Activated naive CD8-positive, alpha-beta T cell (primary cell): ENCODE measurements around the gene SIRT2.
A peak's percentile ranks its signal among the peaks of the same experiment; 100 is the strongest.

ENCODE experiments used
- H3K27ac Mint-ChIP-seq: one replicate; pipeline ENCODE4 v1.8.0; 2021; ENCODE audit warnings: mixed read lengths
- H3K27me3 Mint-ChIP-seq: one replicate; pipeline ENCODE4 v1.8.0; 2021; ENCODE audit warnings: mixed read lengths
- H3K36me3 Mint-ChIP-seq: one replicate; pipeline ENCODE4 v1.8.0; 2021; ENCODE audit warnings: mixed read lengths
- H3K4me1 Mint-ChIP-seq: one replicate; pipeline ENCODE4 v1.8.0; 2021; ENCODE audit warnings: low read depth, mixed read lengths
- H3K4me3 Mint-ChIP-seq: one replicate; pipeline ENCODE4 v1.8.0; 2021; ENCODE audit warnings: mild to moderate bottlenecking, mixed read lengths
- H3K9me3 Mint-ChIP-seq: one replicate; pipeline ENCODE4 v1.8.0; 2021; ENCODE audit warnings: low read depth, mixed read lengths

SIRT2 gene

DNA sequence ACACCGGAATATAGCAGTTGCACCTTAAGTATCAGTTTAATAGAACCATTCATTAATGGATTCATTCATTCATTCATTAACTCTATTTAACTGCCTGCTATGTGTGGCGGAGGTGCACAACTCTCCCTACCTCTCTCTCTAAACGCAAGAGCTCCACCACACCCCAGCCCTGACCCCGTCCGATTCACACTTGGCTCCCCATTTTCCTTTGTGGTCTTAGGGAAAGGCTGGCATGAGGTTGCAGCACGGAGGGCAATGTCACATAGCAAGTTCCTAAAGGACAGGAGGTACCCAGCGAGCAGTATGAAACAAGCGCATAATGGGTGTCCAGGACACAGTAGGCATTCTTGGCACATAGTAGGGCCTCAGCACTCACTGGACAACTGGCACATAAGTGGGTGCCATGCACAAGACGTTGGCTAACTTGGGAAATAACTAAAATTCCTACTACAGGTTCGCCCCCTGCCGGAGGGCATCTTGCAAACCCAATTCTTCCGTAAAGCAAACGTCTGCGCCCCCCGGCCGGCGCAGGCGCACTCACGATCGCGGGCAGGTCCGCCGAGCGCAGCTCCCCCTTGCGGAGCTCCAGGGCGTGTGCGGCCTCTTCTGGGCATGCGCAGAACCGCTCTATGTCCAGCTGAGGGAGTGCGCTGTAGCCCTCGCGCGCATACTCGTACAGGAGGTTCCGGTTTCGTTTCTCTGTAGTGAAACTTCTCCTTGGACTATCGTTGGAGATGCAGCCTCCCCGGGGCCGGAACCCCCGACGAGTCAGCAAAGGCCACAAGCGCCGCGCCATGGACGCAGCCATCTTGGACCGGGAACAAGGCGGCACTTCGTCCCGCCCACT is 30.7 kb upstream of the SIRT2 start, which contains the start of gene SARS2:
TSS of gene SARS2 (minus strand) at position 835 of the 847 bp plus-strand sequence. CDS start at position 808, 27 bp downstream.
- H3K27ac Mint-ChIP-seq = peak within 1 kb of the TSS; percentile 99
- H3K9me3 Mint-ChIP-seq = no peaks in the 10 kb centered on the region
- no peaks in the 10 kb centered on the region for H3K27me3 Mint-ChIP-seq
- H3K4me1 Mint-ChIP-seq = peaks cover 28% of the 10 kb centered on the region
- peaks cover 10% of the 10 kb centered on the region for H3K36me3 Mint-ChIP-seq
- H3K4me3 Mint-ChIP-seq = peak within 1 kb of the TSS; percentile 98

DNA sequence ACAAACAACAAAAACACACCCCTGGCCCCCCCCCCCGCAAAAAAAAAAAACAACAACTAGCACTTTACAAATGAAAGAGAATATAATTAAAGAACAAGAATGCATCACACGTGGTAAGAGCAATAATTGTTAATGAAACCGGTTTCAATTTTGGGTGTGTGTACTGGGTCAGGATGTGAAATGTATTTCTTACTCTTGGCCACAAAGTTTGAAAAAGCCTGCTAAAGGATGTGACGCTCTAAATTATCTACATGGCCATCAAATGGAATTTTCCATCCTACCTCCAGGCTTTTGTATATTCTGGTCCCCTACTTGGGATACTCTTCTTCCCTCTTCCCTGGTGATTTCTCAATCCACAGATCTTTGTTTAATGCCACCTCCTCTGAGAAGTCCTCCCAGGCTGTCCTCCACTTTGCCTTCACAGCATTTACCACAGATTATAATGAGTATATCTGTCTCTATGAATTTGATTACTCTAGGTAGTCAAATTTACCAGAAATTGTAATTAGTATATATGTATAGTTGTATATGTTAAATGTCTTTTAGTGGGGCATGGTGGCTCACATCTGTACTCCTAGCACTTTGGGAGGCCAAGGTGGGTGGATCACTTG is 29.1 kb upstream of the SIRT2 start:
- Mint-ChIP-seq H3K9me3 (no peaks in the 10 kb centered on the region), H3K4me1 (peaks cover 28% of the 10 kb centered on the region), H3K4me3 (peak overlapping the region; percentile 98), H3K36me3 (peaks cover 3% of the 10 kb centered on the region), H3K27ac (peak overlapping the region; percentile 16), H3K27me3 (no peaks in the 10 kb centered on the region)

DNA sequence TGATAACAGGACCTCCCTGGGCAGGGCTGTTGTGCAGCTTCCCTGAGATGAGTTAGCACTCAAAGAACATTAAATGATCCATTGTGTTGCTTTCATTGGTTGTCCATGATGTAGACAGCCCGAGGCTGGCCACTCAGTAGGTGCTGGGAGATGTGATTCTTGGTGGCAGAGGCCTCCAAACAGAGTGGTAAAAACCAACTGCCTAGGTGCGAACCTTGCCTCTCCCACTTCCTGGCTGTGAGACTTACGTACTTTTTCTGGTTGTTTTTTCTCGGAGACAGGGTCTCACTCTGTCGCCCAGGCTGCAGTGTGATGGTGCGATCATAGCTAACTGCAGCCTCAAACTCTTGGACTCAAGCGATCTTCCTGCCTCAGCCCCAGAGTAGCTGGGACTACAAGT is 25.0 kb upstream of the SIRT2 start:
- H3K4me3 Mint-ChIP-seq = no peak overlapping the region
- H3K27me3 Mint-ChIP-seq = no peaks in the 10 kb centered on the region
- no peak overlapping the region for H3K27ac Mint-ChIP-seq
- peaks cover 10% of the 10 kb centered on the region for H3K4me1 Mint-ChIP-seq
- peaks cover 8% of the 10 kb centered on the region for H3K36me3 Mint-ChIP-seq
- no peaks in the 10 kb centered on the region for H3K9me3 Mint-ChIP-seq

GRCh38 chr19:38922482-38922881 is 23.1 kb upstream of the SIRT2 start:
- no peak overlapping the region for H3K4me3 Mint-ChIP-seq
- no peaks in the 10 kb centered on the region for H3K9me3 Mint-ChIP-seq
- H3K27me3 Mint-ChIP-seq = no peaks in the 10 kb centered on the region
- peaks cover 8% of the 10 kb centered on the region for H3K36me3 Mint-ChIP-seq
- H3K27ac Mint-ChIP-seq = no peak overlapping the region
- no peaks in the 10 kb centered on the region for H3K4me1 Mint-ChIP-seq

- Mint-ChIP-seq H3K4me1 (no peaks in the 10 kb centered on the region), H3K27ac (no peak overlapping the region), H3K36me3 (peaks cover 8% of the 10 kb centered on the region), H3K4me3 (no peak overlapping the region), H3K9me3 (no peaks in the 10 kb centered on the region), H3K27me3 (no peaks in the 10 kb centered on the region)
Observed at GRCh38 chr19:38921420-38922274, 22.2 kb upstream of the SIRT2 start.

GRCh38 chr19:38920602-38921419 is 21.4 kb upstream of the SIRT2 start:
- Mint-ChIP-seq H3K9me3 (no peaks in the 10 kb centered on the region), H3K27ac (no peak overlapping the region), H3K4me3 (no peak overlapping the region), H3K36me3 (peaks cover 8% of the 10 kb centered on the region), H3K27me3 (no peaks in the 10 kb centered on the region), H3K4me1 (no peaks in the 10 kb centered on the region)

- H3K27me3 Mint-ChIP-seq = no peaks in the 10 kb centered on the region
- H3K36me3 Mint-ChIP-seq = peaks cover 8% of the 10 kb centered on the region
- H3K4me1 Mint-ChIP-seq = no peaks in the 10 kb centered on the region
- no peaks in the 10 kb centered on the region for H3K9me3 Mint-ChIP-seq
- no peak overlapping the region for H3K27ac Mint-ChIP-seq
- H3K4me3 Mint-ChIP-seq = no peak overlapping the region
Observed at GRCh38 chr19:38919837-38920601, 20.6 kb upstream of the SIRT2 start.

GRCh38 chr19:38918526-38918925 is 19.1 kb upstream of the SIRT2 start:
- Mint-ChIP-seq H3K27ac (no peak overlapping the region), H3K4me1 (no peaks in the 10 kb centered on the region), H3K36me3 (peaks cover 8% of the 10 kb centered on the region)

DNA sequence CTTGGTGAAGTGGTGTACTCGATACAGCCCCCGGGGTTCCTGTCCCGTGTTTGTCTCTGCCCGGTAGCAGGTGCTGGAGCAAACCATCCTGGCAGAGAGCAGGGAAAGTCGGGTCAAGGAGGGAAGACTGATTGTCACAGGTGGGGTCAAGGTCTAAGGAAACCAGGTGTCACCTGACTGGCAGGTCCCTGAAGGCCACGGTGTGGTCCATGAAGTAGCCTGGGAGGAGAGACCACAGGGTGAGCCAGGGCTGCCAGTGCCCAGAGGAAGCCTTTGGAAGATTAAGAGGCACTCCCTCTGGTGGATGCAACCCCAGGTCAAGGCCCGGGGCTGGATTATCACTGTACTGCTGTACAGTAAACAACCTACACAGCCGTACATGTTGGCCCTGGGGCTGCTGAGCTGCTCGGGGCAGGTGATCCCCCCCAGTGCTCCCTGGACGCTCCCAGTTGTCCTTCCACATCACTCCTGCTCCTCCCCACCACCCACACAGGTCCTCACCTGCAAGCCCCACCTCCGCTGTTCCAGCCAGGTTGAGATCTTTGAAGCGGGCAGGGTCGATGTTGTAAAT is 18.6 kb upstream of the SIRT2 start:
- Mint-ChIP-seq H3K4me3 (no peak overlapping the region), H3K4me1 (no peaks in the 10 kb centered on the region), H3K27ac (no peak overlapping the region), H3K27me3 (no peaks in the 10 kb centered on the region), H3K9me3 (no peaks in the 10 kb centered on the region), H3K36me3 (peaks cover 8% of the 10 kb centered on the region)

More at GRCh38 chr19:38918526-38918925, 19.1 kb upstream of the SIRT2 start:
- H3K27me3 Mint-ChIP-seq = no peaks in the 10 kb centered on the region
- H3K9me3 Mint-ChIP-seq = no peaks in the 10 kb centered on the region
- H3K4me3 Mint-ChIP-seq = no peak overlapping the region

GRCh38 chr19:38917516-38917915 is 18.1 kb upstream of the SIRT2 start:
- Mint-ChIP-seq H3K27me3 (no peaks in the 10 kb centered on the region), H3K27ac (no peak overlapping the region), H3K9me3 (no peaks in the 10 kb centered on the region), H3K4me3 (no peak overlapping the region), H3K36me3 (peaks cover 8% of the 10 kb centered on the region), H3K4me1 (no peaks in the 10 kb centered on the region)

GRCh38 chr19:38915329-38916321 is 16.2 kb upstream of the SIRT2 start:
- Mint-ChIP-seq H3K36me3 (no peaks in the 10 kb centered on the region), H3K27me3 (no peaks in the 10 kb centered on the region), H3K27ac (no peak overlapping the region), H3K9me3 (no peaks in the 10 kb centered on the region), H3K4me3 (no peak overlapping the region), H3K4me1 (no peaks in the 10 kb centered on the region)

GRCh38 chr19:38913958-38914357 is 14.5 kb upstream of the SIRT2 start:
- no peaks in the 10 kb centered on the region for H3K27me3 Mint-ChIP-seq
- H3K36me3 Mint-ChIP-seq = no peaks in the 10 kb centered on the region
- no peak overlapping the region for H3K27ac Mint-ChIP-seq
- H3K4me3 Mint-ChIP-seq = no peak overlapping the region
- no peaks in the 10 kb centered on the region for H3K9me3 Mint-ChIP-seq
- peaks cover 3% of the 10 kb centered on the region for H3K4me1 Mint-ChIP-seq
